PC-9 (cell line): ENCODE measurements around the gene COL20A1.

Experiments
- CTCF ChIP-seq: fragments of 200-600 bp; sonication (generic); conservative IDR thresholded peaks from 2 replicates; pipeline ENCODE4 v1.6.1; 2017; ENCODE audit warnings: mixed run types, antibody characterized with exemption, mild to moderate bottlenecking, moderate library complexity
- EZH2 ChIP-seq: fragments of 200-600 bp; sonication (generic); IDR thresholded peaks from 2 replicates; pipeline ENCODE4 v1.8.0; 2017; ENCODE audit warnings: antibody characterized with exemption, low read depth

GRCh38 chr20:63276956-63277355 lies 16.0 kb upstream of the COL20A1 start:
- TF ChIP-seq CTCF: no peak
- TF ChIP-seq EZH2: no peak
